ENCODE results near the gene GPRC5A.

DNA sequence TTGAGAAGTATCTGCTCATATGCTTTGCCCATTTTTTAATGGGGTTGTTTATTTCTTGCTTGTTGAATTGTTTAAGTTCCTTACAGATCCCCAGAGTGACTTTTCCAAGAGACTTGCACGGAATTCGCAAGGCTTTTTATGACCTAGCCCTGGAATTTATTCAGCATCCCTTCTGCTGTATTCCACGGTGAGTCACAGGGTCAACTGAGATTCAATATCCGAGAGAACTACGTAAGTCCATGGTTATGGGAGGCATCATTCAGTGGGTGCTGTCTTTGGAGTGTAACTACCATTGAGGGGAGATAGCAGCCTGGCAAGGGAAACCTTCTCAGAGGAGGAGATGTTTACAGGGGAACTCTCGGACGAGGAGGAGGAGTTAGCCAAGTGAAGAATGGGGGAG lies 20.9 kb upstream of the GPRC5A start:
- TF ChIP-seq CTCF (conservative IDR thresholded peaks at IDR 0.05) = no peak
- TF ChIP-seq ZFX (IDR thresholded peaks at IDR 0.05) = no peak
